Inflammatory macrophage treated with lipopolysaccharide for 1 hour (primary cell): ENCODE data around the gene SGTA.
"Not testable (repeated sequence)": the region's sequence is repeated elsewhere in the genome, so short reads cannot be mapped to it uniquely, and the experiment has no call there.

Source experiments
- DNase-seq, 2 donors: peaks; one replicate each; pipeline ENCODE4 v3.0.0-alpha.2; 2020 to 2022

SGTA gene

DNA sequence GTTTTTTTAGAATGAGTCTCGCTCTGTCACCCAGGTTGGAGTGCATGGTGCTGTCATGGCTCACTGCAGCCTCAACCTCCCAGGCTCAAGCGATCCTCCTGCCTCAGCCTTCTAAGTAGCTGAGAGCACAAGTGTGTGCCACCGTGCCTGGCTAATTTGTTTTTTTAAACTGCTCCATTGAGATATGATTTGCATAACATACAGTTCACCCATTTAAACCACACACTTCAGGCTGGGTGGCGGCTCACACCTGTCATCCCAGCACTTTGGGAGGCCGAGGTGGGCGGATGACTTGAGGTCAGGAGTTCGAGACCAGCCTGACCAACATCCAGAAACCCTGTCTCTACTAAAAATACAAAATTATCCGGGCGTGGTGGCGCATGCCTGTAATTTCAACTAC is 9.6 kb upstream of the SGTA start:
- not testable (repeated sequence) for DNase-seq

DNA sequence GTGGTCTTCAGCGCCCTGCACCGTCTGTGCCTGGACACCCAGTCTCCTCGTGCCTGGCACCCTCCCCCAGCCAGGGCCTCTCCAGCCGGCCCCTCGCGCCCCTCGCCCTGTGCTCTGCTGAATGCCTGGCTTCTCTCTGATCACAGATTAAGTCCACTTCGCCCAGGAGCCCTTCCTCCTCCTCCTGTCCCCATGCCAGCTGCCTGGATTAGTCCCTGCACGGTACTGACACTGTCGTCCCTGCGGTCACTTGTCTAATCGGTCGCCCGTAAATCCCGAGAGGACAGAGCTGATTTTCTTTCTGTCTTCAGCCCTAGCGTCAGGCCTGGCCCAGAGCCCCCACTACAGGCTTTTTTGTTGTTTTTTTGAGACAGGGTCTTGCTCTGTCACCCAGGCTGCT is 8.8 kb upstream of the SGTA start:
- DNase-seq, result no peak

DNA sequence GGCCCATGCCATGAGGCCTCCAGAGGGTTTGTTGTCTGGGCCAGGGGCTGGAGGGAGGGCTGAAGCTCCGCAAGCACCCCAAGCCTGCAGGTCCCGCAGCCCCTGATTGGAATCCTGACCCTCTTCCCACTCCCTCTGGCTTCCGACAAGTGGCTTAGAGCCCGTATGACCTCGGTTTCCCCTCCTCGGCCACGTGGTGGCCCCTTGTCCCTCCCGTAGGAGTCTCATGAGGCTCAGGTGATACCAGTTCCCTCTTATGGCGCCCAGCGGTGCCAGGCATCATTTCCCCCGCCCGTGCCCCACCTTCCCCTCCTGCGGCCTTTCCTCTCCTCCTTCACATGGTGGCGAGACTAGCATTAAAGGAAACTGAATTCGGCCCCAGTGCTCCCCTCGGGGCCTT is 8.4 kb upstream of the SGTA start:
- no peak for DNase-seq

DNA sequence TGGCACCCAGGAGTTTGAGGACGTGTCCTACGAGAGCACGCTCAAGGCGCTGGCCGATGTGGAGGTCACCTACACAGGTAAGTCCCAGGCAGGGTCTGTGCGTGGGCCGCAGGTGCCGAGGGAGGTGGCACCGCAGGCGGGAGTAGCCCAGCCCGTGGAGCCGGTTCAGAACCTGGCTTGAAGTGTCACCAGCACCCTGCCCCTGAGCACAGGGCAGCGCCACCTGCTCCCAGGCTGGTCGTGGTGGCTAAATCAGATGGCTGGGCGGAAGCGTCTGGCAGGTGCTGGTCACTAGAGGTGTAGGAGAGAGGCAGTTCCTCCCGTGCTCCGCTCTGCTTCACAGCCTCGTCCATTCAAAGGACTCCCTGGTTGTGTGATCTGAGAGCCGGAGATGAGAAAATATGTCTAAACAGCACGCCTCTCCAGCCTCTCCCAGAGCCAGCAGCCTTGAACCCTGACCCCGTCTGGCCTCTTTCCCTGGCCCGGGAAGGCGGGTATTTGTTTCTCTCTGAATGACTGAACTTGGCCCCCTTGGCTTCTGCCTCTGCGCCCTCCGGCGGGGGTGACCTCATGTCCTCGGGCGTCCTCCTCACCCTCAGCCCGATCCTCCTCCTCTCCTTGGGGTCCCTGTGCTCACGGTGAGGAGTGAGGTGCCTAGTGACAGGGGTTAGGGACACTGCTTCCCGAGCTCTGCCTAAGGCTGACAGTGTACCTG is 7.6 kb upstream of the SGTA start:
- no peak for DNase-seq

DNA sequence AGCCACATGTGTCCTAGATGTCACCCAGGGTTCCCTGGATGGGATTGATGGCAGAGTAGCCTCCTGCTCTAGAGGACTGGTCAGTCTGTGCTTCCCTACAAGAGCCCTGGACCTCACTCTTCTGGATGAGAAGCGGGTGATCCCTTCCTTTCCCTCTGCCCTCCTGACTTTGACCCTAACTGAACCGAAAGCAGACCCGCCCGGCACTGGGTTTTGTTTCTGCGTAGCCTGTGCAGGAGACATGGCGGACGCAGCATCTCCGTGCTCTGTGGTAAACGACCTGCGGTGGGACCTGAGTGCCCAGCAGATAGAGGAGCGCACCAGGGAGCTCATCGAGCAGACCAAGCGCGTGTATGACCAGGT is 7.1 kb upstream of the SGTA start:
- no peak for DNase-seq

DNA sequence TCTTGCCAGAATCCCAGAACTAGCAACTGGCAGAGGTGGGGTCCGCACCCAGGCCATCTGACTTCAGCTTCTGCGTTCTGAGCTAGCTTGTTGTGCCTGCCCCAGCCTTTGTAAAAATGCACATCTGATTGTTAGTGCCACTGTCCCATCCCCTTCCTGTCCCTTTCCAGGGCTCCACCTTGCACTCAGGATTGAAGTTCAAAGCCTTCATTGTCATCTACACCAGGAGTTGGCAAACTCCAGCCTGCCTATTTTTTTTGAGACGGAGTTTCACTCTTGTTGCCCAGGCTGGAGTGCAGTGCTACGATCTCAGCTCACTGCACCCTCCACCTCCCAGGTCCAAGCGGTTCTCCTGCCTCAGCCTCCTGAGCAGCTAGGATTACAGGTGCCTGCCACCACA is 5.2 kb upstream of the SGTA start:
- DNase-seq, result no peak

DNA sequence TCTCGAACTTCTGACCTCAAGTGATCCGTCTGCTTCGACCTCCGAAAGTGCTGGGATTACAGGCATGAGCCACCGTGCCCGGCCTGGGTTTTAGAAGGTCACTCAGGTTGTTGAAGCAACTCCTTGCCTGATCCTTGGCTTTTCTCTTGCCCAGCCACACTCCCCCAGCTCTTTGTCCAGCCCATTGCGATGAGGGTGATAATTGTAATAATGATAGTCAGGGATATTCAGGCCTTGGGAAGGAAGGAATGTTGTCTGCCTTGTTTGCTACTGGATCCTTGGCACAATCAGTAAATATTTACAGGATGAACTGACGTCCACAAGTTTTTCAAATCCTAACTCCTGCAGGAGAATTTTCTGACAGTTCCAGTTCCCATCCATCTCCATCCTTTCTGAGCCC is 4.0 kb upstream of the SGTA start:
- no peak for DNase-seq

DNA sequence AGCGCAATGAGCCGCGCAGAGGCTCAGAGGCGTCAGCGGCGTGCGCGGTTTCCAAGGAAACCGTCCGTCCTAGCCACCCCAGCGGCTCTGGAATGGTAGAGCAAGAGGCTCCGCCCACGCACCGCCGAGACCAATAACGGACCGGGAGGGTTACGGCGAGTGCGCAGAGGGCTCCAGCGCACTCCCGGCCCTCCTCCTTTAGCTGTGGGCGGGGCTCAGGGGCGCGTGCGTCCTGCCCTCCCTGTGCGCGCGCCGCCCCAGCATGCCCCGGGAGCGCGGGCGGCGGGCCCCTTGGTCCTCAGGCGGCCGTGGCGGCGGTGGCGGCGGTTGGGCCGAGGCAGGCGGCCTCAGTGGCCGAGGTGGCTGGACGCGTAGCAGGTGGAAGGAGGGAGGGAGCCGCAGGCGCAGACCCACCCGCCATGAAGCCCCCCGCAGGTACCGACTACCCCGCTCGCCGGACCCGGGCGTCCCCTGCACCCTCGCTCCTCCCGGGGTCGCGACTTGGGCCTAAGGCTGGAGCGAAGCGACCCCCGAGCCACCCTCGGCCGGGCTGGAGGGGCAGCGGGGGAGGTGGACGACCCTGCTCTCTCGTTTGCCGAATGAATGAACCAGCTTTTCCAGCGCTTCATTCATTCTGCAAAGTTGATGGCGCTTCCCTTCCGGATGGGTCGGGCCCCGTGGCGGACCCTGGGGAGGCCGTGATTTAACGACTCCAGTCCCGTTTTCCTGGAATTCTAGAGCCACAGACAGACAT is 2.3 kb upstream of the SGTA start, which contains the start of gene THOP1:
THOP1 (plus strand) TSS at position 260 of the 754 bp plus-strand sequence; CDS start at position 420, 160 bp downstream.
- peak; percentile 100 for DNase-seq

DNA sequence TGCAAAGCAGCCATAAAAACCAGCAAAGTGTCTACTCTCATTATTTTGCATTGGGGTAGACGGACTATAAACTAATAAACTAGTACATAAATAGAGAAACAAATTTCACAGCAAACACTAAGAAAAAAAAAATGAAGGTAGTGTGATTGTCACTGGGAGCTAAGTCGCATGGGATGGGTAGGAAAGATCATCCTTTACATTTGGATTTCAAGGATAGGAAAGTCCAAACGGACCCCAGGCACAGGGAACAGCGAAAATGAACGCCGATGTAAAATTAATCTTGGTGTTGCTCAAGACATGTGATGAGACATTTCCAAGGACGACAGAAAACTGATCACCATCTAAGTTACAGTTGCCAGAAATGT is 690 bp upstream of the SGTA start:
- peak in 1 of 2 donors; percentile 0 for DNase-seq

DNA sequence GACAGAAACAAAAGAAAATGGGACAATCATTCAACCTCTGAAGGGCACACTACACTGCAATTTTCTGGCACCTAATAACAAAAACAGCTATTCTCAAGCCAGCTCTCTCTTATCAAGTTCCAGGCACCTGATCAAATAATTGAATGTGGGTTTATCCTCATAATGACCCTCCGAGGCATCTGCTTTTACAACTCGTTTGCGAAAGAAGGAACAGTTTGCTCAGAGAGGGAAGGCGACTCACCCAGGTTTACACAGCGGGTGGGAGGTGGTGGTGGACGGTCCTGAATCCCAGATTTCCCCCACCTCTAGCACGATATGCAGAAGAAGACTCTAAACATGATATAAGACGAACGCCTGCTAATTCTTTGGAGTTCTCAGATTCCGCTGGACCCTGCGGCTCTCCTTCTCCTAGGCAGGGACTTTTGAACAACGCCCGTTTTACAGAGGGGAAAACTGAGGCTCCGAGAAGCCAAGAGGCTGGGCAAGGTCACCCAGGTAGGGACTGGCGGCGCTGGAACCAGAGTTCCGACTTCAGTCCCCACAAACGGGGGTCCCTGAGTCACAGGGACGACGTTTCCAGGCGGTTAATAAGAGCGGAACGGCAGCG is 641 bp downstream of the SGTA start:
- DNase-seq, result peak; percentile 15 to 23

DNA sequence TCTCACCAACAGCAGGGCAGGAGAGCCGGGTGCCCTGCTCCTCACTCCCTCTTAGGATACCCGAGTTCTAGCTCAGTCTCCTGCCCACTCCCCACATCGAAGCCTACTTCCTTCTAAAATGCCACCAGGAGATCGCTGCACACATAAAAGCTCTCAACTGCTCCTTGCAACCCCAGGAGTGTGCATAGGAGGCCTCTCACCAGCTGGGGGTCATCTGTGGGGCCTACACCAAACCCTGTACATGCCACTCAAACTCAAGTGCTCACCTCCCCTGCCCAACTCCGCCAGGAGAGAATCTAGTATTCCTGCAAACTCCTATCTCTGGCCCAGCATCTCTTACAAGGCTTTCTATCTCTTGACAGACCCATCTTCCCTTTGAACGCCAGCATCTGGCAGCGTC is 2.8 kb downstream of the SGTA start:
- DNase-seq, result no peak

DNA sequence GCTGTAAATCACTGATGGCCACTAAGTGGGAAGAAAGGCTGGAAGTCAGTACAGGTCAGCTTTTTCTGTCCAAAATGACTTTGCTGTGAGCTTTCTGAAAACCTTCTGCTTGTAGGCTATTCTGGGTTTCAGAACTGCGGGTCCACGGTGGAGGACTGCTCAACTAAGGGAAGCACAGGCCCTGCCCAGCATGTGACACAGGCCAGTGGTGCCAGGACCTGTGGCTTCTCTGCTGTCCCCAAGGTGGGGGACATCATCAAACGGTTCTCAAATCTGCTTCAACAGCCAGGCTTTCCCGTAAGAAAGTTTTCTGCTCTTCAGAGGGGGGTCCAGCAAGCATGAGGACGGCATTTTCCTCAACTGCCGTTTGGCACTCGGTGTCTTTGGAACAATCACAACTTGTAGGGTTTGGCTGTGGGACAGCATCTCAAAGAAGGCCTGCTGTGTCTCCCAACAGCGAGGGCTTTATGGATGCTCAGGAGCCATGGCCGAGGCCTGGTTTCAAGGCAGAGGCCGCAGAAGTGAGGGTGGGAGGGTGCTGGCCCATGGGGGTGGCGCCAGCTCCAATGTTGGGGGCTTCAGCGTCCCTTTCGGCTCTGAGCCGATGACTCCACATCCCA is 3.8 kb downstream of the SGTA start:
- DNase-seq, result no peak

DNA sequence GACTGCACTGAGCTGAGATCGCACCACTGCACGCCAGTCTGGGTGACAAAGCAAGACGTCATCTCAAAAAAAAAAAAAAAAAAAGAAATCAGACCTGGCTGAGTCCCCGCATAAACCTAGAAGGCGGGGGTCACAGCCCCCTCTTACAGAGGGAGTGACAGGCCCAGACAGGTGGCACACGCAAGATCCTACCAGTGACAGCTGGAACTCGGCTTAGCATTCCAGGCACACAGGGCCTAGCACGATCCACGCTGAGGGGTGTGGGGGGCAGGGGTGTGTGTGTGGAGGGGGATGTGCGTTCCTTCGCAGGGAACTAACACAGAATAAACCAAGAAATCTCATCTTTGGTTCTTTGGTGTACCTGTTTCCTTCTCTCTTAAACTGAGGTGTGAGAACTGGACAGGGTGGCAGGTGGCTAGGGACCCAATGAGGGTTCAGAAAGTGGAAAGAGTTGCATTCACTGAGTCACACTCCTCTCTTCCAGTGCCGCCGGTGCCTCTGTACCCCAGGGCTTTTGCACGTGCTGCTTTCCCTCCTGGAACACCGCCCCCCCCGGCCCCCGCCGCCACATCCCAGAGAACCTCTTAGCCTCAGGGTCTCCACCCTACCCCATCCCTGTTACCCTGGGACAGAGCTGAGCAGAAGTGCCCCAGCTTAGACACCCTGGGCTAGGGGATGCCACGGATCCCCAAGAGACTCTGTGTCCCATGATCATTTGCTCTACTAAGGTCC is 5.0 kb downstream of the SGTA start:
- no peak for DNase-seq

DNA sequence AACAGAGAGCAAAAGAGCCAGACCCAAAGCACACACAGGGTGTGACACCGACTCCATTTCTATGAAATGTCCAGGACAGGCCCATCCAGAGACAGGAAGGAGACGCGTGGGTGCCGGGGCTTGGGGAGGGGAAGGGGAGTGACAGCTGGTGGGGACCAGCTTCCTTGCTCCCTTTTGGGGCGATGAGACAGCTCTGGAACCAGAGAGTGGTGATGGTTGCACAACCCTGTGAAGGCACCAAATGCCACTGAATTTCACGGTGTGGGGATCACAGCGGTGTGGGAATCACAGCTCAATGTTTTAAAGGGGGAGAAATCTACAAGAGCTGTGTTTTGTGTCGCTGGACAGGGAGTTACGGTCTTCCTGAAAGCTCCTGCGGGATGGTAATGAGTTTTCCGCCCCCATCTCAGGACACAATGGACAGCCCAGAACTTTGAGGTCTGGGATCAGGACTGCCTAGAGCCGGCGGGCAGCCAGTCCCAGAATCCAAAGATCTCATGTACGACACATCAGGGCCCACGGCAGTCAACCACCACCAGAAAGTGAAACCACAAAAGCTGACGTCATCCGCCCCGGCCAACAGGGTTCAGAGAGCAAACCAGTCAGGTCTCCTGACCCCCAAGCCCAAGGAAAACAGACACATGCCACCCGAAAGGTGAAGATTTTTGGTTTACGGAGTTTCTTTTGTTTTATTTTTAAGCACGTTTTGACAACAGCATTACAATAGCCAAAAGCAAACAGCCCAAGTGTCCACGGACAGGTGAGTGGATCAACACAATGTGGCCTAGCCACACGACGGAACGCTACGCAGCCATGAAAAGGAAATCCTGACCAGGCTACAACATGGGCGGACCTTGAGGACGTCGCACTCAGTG is 7.3 kb downstream of the SGTA start:
- peak; percentile 87 to 91 for DNase-seq

DNA sequence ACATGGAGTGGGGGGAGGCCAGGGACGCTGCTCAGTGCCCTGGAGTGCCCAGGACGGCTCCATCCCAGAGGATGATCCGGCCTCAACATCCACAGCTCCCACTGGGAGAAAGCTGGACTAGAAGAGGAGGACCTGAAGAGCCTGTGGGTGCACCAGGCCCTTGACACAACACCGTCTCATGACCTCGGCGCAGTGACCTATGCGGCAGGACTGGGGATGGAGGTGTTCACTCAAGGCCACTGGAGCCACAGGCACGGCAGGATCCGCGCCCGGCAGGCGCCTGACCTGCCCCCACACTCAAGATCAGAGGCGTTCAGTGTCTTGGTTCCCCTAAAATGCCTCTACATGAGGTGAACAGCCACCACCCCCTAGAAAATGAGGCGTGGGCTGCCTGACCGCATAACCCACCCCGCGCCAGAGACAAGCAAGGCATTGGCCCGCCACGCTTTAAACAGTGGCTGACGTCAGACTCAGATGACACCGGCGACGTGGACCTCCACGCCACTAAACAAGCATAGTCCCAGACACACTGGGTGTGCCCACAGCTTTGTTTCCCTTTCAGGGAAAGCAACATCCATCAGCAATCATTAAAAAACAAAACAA is 8.0 kb downstream of the SGTA start:
- DNase-seq, result peak; percentile 82 to 90

DNA sequence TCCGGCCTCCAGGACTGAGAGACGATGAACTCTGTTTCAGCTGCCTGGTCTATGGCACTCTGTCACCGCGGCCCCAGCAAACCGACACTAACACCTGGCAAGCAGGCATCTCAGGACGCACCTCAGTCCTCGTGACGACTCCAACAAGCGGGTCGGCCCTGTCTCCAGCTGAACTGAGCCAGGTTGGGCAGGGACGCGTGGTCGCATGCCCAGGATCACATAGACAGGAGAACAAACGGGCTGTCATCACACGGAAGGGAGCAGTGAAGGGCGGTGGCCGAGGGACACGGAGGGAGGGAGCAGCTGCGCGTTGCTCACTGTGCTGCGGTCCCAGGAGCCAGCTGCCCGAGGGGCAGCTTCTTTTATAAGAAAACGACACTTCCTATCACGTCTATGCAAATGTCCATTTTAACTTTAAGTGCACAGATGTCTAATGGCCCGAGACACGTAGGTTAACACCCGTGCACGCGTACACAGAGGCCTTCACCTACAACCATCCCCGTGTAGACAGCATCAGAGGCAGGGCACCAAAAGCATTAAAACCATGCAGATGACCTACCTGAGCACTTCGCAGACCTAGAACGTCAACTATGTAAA is 8.9 kb downstream of the SGTA start:
- DNase-seq, result no peak

DNA sequence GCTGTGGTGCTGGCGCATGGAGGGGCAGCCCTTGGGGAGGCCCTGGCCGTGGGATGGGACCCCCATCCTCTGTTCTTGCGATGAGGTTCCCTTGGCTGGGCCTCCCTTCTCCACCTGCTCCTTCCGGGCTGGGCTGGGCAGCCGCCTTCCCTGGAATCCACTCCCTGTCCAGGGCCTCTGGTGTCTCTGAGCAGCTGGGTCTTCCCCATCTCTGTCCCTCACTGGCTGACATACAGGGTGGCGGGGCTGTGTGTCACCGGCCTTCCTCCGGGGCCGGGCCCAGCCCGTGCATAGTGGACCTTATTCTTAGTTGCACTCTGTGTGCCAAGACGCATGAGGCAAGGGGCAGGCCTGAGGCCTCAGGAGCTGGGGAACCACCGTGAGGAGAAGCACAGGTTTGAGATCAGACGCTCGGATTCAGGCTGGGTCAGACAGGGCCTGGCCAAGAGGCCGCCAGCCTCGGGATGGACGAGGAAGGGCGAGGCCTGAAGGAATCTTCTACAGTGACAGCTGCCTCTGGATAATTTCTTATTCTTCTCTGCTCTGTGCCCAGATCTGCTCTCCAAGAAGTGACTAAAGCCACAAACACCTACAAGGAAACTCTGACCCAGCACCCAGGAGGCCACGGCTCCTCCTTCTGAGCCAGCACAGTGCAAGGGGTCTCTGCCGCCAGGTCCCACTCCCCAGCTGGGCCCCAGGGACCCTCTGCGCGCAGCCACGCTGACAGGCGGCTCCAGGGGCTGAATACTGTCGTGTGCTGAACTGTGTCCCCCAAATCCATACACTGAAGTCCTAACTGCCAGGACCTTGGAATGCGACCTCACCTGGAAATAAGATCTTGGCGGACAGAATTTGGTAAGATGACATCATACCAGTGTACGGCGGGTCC is 11.0 kb downstream of the SGTA start:
- peak in 1 of 2 donors; percentile 35 for DNase-seq

DNA sequence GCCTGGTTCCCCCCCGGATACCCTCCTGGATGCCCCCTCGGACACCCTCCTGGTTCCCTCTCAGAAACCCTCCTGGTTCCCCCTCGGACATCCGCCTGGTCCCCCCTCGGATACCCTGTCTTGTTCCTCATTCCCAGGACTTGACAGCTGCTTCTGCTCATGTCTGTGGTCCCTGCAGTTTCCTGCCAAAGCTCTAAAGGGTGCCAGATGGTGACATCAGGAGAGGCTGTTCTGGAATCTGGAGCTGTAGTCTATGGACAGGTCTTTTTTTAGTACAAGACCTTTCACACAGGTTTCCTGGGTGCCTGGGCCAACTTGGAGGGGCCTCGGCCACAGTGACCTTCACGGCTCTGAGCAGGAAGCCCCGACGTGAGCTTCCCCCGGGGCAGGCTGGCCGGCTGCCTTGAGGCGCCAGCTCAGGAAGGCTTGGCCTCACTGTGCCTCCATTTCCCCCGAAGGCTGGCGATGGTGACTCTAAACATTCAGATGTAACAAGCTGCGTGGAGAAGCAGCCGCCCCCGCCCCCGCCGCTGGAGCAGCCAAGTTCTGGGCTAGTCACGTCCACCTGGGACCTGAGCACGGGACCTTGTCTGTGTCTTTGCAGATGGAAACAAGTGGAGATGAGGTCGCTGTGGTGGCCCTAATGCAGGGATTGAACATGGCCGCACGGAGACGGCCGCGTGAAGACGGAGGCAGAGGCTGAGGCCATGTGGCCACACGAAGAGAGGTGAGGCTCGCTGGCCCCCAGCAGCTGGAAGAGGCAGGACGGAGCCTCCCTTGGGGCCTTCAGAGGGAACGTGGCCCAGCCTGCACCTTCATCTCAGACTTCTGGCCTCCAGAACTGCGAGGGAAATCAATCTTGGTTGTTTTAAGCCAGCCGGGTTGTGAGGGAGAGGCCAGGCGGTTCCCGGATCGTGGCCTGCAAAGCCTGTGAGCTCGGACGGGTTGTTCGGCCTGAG is 12.7 kb downstream of the SGTA start:
- DNase-seq, result peak; percentile 14 to 31

DNA sequence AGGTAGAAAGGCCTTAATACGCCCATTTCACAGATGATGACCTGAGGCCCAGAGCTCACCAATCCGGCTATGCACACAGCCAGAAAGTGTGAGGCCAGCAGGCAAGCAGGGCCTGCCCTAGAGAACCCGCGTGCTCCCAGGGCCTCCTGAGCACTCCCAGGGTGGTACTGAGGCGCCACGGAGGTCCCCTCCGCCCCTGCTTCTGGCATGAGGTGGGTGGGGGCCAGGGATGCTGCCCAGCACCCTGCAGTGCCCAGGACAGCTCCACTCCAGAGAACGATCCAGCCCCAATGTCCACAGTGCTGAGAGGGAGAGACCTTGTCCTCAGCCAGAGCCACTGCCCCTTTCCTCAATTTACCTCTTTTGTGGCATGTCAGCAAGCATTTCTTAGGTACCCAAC is 13.9 kb downstream of the SGTA start:
- DNase-seq, result no peak
